GM19240 (cell line): ENCODE results near the gene SCCPDH.
"Not testable (repeated sequence)": the region's sequence is repeated elsewhere in the genome, so short reads cannot be mapped to it uniquely, and the experiment has no call there.

Experiments used
- DNase-seq: peaks from one replicate; pipeline ENCODE4 v3.0.0; 2011; ENCODE audit warnings: low spot score; ENCODE audit not compliant: insufficient read length

Gene SCCPDH, protein sequence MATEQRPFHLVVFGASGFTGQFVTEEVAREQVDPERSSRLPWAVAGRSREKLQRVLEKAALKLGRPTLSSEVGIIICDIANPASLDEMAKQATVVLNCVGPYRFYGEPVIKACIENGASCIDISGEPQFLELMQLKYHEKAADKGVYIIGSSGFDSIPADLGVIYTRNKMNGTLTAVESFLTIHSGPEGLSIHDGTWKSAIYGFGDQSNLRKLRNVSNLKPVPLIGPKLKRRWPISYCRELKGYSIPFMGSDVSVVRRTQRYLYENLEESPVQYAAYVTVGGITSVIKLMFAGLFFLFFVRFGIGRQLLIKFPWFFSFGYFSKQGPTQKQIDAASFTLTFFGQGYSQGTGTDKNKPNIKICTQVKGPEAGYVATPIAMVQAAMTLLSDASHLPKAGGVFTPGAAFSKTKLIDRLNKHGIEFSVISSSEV

DNA sequence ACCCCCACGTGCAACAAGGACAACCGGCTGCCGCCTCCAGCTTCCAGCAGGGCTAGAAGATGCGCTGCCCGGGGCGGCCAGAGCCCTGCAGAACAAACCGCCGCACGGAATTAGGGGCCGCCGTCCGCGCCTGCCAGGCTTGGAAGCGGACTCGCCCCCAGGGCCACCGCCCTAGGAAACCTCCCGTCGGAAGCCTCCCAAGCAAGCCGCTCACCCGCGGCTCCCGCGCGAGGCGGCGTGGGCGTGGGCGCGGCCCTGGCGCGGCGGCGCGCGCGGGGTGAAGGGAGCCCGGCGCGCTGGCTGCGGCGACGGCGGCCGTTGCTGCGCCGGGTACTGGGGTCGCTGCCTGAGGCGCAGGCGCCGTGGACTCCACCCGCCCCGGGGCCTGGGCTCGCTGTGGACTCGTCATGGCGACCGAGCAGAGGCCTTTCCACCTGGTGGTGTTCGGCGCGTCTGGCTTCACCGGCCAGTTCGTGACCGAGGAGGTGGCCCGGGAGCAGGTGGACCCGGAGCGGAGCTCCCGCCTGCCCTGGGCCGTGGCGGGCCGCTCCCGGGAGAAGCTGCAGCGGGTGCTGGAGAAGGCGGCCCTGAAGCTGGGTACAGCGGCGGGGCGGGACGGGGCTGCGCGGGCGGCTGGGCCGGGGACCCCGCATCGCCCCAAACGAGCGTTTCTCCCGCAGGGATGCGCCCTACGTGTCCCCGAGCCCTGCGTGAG, at the start of gene SCCPDH:
Gene SCCPDH, plus strand, starts transcription at position 394 of the 715 bp plus-strand sequence. Its CDS starts 14 bp downstream, at position 408.
- peak; percentile 85 for DNase-seq

DNA sequence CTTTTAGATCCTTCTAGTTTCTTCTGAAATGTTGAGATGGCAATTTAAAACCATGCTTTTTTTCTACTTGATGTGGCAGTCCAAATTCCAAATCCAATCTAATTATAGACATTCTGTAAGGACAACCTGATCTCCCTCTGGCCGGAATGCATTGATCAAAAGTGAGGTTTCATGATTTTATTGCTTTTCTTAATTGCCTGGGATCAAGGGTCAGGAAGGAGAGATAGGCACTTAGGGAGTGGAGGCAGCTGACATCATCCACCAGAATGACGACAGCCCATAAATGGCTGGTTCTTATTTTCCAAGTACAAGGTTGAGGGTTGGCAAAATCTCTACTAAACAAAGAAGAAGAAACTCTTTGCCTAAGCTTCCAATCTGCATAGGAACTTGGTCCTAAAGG, 46.4 kb upstream of the SCCPDH start:
- no peak for DNase-seq

DNA sequence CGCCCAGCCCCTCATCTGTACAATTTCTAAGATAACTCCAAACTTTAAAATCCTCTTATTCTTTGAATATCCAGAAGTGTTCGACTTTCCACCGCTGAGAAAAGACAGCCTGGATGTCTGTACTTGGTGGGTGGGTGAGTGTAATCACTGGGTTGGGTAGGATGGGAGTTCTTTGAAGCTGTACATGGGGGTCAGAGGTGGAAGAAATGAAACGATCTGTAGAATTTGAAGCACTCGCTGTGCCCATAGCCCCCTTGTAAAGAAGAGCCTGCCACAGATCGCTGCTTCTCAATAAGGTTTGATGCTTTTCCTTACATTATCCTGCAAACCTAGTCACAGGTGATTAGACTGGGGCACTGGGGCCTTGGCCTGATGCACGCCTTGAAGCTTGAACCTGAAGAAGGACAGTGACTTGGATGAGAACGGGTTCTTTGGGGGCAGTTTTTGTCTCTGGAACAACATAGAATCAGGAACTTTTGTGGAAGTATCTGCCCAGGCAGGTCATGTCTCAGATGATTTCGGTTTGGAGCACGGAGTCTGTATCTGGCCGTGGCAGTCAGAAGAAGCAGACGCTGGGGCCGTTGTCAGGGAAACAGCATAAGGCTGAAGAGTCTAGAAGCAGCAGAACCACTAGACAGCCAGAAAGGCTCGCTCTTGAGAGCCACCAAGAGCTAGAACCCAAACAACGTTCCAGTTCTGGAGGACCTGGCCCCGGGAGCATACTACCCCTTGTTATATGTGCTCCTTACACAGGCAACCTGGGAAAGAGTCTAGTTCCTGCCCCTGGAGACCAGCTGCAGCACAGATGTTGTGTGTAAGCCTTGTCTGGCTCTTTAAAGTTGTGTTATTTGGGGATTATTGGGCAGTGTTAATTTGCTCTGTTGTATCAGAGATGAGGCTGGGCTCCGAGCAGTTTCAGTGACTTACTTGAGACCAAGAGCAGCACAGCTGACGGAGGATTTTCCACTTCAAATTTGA, 45.1 kb upstream of the SCCPDH start:
- no peak for DNase-seq

DNA sequence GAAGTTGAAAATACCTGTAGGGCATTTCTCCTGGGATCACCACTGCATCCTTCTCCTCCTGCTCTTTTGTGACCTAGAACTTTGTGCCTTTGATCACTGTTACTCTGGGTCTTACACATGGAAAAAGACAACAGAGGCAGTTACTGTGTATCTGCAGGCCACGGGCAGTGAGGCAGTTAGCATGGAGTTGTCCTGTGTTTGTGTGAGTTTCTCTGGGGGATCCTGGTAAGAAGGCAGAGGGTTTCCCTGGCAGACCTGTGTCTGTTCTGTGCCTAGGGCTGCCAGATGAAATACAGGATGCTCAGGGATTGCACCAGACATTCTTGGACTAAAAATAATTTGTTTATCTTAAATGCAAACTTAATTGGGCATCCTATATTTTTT, 44.4 kb upstream of the SCCPDH start:
- DNase-seq = no peak

DNA sequence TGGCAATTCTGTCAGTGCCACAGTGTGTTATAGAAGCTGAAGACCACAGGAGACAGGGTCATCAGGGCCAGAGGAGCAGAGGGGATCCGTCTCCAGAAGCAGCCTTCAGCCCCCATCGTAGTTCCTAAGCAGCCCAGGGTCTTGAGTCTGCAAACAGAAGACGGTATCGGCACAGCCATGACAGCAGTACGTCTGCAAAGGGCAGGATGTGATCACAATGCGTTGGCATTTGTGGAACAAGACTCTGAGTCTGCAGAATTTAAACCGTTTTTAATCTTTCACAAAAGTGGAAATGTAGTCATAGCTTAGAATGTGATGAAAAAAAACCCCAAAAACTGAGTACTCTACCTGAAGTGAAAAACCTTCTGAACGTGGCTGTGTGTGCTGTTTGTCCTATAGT, 44.0 kb upstream of the SCCPDH start:
- no peak for DNase-seq

DNA sequence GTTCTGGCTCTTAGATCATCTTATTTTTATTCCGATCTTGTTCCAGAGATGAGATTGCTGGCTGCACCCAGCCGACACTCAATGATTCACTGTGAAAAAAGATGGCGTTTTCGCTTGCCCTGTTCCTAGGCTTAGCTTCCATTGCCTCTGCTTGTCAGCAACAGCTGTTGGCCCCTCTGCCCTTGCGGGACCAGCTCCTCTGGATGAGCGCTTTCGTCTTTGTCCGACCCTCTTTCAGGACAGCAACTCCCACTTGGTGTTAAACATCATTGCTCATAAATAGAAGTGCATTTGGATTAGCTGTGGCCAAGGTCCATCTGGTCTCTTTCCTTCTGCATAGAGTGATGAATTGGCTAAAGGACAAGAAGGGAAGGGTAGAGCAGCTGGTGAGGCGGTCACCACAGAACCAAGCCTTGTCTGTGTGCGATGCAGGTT, 43.5 kb upstream of the SCCPDH start:
- DNase-seq = no peak

DNA sequence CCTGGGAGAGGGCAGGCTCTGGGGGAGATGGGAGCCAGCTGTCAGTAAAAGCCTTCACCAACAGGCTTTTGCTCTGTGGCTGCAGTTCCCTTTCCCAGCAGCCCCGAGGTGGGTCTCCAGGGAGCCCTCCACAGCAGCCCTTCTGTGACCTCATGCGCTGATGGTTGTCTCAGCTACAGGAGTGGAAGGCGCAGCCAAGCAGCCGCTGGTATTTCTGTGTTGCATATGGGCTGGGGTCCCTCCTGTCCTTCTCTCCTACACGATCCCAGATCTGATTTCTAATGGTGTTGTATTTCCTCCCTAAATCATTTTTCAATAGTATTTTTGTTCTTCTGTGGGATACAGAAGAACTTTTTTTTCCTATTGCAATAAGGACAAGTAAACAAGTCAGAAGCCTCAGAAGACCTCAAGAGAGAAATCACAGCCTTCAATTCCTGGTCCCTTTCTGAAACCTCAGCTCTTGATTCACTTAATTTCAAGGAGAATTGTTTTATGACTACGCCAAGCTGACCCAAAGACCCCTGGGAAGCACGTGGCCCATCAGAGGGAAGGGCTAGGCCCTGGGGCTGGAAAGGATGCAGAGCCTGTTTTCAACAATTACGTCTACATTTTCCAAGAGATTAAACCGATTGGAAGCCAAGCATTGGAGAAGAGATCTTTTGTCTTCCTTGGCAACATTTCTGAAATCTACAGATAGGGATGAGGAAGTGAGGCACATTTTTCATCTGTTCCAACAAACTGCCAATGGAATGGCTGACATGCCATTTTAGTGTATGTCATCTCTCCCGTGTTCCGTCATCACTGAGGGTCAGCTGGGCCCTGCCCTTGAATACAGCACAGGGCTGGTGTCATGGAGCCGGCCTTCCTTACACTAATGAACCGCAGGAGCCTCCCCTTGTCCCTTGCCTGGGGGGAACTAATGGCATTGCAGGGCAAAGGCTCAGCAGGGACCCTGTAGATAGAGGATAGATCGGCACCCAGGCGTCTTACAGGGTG, 42.0 kb upstream of the SCCPDH start:
- no peak for DNase-seq

DNA sequence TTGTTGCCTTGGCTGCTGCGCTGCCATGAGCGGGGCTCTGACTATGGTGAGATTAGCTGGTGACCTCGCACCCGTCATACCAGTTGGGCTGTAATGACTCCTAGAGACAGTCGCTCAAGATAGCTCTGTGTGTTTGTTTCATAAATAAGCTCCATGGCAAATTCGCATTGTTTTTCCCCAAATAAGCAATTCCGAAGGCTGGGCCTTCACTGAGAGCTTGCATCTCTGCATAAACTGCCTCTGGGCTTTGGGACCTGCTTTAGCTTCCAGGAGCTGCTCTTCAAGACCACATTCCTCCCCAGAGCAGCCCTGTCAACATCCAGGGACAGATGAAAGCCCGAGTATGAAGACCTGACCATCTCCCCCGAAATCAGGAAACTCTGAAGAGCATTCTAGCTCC, 40.7 kb upstream of the SCCPDH start:
- DNase-seq = no peak

DNA sequence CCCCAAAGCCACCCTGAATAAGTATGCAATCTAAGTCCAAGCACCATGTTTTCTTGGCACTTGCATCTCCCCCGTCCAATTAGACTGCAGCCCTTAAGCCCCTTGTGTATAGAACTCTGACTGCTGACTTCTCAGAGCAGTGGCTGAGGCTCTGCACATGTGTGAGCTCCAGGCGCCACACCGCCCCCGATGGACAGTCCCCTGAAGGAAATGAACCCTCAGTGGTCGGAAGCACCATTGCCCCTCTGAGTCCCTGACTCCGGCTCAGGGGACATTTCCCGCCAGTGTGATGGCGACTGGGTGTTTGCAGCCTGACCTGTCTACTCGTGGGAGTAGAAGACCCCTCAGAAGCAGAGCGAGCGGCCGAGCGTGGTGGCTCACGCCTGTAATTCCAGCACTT, 37.2 kb upstream of the SCCPDH start:
- DNase-seq = no peak

DNA sequence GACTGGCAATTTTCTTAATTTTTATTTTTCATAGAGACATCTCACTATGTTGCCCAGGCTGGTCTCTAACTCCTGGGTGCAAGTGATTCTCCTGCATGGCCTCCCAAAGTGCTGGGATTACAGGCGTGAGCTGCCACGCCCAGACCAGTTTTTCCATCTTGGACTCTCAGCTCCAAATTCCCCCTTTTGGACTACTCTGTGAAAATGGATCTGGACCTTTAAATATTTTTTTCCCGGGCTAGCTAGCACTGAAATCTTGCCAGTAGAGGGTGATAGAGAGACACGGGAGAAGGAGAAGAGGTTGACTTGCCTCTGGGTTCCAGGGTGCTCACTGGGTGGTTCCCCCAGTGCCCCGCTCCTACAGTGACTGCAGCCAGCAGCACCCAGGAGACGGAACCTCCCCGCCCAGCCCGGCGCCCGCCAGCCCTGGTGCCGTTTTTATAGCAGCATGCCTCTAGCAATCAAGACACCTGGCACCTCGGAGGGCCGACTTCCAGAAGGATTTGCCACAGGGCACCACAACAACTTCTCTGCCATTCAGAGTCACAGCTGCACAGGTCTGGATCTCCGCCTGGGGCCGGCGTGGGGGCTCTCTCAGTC, 34.7 kb upstream of the SCCPDH start:
- peak; percentile 77 for DNase-seq

DNA sequence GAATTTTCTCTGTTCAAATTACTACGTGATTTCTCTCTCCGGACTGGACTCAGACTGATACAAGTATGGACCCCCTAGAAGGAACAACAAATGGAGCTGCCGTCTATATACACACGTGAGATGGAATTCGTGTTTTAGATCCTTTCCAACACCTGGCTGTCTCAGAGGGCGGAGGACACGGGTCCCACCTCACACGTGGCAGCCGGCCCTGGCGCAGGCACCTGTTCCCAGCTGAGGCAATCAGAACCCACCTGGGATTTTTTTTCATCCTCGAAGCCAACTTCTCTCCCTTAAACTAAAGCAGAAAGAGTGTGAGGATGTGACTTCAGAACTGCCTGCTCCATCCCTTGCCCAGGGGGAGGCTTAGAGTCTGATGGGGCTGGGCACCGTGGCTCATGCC, 34.1 kb upstream of the SCCPDH start:
- no peak for DNase-seq

DNA sequence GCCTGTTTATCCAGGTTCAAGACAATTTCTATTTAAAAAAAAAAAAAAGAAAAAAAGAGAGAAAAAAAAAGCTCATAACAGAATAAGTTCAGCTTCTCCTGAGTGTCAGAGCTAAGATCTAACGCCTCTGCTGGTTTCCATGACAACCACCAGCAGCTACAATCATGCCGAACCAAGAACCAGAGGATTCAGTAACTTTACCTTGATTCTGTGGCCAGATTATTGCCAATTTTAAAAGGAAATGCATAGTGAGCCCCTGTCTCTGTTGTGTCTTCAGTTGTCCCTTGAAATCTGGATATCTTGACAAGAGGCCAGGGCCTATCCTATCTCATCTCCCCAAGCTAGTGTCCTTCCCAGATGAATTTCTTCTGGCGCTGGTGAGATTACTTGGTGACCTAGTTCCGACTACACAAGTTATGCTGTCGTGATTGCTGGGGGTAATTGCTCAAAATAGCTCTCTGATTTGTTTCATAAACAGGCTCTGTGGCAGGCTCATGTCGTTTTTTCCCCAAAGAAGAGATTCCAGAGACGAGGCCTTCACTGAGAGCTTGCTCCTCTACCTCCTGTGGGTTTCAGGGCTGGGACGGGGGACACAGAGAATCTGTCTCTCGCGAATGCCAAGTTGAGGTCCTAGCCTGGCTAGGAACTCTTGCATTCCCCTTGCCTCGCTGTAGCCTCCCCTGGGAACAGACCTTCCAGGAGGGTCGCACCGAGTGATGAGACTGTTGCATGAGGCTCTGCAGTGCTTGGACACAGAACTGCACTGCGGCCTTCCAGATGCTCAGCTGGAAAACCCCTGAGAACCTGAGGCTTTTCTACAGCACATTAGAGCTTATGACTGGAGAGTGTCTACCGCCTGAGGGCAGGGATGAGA, 32.4 kb upstream of the SCCPDH start:
- no peak for DNase-seq

DNA sequence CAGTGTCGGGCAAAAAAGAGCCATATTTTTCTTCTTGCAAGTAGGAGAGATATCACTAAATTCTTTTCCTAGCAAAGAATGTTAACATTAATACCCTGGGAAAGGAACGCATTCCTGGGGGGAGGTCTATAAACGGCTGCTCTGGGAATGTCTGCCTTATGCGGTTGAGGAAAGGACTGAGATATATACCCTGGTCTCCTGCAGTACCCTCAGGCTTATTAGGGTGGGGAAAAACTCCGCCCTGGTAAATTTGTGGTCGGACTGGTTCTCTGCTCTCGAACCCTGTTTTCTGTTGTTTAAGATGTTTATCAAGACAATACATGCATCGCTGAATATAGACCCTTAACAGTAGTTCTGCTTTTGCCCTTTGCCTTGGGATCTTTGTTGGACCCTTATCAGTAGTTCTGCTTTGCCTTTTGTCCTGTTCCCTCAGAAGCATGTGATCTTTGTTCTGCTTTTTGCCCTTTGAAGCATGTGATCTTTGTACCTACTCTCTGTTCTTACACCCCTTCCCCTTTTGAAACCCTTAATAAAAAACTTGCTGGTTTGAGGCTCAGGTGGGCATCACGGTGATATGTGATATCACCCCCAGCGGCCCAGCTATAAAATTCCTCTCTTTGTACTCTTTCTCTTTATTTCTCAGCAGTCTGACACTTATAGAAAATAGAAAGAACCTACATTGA, 29.9 kb upstream of the SCCPDH start:
- DNase-seq = not testable (repeated sequence)

DNA sequence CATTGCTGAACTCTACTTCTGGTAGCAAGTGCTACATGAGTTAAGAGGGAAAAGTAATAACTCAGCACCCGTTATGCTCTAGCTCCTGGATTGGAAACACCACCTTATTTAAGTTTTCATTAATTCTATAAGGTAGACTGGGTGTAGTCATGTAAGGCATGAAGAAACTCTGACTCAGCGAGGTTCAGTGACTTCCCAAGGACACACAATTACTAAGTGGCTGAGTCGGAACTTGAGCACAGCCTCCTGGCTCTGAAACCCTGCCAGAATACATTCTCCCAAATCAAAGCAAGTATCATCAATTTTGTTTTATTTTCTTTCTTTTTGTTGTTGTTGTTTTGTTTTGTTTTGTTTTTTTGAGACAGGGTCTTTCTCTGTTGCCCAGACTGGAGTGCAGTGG, 29.1 kb upstream of the SCCPDH start:
- no peak for DNase-seq

DNA sequence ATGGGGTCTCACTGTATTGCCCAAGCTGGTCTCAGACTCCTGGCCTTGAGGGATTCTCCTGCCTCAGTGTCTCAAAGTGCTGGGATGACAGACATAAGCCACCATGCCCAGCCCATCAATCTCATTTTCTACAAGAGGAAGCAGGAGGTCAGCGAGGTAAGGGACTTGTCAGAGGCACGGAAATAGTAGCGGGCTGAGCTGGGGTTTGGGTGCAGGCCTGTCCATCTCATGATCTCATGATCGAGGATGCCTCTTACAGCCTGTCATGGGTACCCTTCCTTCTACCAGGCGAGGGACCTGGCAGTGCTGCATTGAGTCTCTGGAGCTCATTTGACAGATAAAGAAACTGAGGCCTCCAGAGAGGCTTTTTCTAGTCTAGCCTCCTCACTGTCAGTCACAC, 28.5 kb upstream of the SCCPDH start:
- no peak for DNase-seq

DNA sequence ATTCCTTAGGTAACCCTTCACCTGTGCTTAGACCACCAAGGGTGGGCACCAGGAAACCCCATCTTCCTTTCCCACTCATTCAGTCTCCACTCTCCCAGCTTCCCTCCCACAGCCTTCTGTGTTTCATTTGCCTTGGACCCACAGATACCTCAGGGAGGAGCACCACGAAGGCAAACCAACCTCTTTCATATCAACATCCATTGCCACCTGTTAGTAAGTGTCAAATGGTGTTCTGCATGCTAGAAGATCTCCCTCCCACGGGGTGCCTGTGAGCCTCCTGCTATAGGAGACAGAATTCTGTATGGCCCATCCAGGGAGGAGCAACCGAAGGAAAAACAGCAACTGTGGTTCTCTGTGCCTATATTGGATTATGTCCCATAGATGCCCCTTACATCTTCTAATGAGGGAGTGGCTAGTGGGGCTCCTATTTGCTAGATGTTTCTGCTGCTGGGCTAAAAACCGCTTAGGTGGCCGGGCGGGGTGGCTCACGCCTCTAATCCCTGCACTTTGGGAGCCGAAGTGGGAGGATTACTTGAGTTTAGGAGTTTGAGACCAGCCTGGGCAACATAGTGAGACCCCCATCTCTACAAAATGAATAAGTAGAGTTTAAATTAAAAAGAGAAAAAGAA, 25.6 kb upstream of the SCCPDH start:
- no peak for DNase-seq

DNA sequence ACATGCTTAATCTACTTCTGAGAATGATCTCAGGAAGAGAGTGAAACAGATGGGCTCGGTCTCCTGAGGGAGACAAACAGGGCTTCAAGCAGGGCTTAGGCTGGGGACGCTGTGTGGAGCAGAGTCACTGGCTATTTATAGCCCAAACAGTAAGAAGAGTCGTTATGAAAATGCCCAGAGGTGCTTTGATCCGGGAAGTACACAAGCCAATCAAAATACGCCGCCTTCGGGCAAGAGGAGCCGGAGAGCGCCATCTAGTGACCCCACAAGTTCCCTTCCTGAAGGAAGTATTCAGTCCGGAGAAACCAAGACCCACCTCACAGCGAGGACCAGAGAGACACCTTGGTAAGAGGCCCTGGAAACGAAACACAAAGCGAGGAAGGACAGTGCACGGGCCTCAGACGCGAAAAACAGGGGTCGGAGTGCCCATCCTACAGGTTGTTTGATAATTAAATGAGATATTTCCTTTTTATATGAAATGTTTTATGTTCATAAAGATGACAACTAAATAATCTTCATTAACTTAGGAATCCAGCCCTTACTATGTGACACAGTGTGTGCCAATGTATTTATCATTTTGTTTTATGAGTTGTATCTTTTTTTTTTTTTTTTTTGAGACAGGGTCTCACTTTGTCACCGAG, 25.0 kb upstream of the SCCPDH start:
- peak; percentile 80 for DNase-seq
